Measurements from ENCODE around the gene ALG3.

Gene ALG3

DNA sequence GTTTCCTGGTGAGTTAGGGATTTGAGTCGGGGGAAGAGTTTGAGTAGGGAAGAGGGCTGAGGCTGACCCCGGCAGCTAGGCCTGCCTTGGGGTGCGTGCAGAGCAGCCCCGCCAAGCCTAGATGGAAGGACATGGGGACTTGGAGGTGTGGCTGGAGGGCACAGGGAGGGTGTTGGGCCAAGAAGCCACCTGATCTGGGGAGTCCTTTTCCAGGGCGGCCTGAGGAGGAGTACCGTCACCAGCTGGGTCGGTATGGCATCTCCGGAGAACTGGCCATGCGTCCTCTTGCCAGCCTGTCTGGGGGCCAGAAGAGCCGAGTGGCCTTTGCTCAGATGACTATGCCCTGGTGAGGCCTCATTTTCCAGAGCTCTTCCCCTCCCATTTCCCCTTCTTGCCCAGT is 55.9 kb downstream of the ALG3 start:
- no peak for DNase-seq (ENCODE audit: low spot score)
